ENCODE results near the gene CEP85L.

The CEP85L gene

DNA sequence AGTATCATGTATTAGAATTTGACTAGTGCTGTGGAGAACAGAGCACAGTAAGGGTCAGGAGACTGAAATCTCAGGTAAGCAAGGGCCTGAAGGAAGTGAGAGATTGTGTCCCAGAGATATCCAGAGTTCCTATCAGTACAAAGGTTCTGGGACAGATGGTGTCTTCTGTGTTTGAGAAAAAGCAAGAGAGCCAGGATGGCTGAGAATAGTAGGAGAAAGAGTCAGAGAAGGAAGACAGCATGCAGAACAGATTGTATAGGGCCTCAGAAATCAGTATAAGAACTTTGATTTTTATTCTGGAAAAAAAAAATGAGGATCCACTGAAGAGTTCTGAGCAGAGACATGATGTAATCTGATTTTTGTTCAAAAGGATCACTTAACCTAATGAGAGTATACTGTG lies 178.1 kb downstream of the CEP85L start:
- no peak overlapping the region for H3K18ac ChIP-seq (ENCODE audit: low read length)
- no peaks in the 10 kb centered on the region for H3K79me1 ChIP-seq (ENCODE audit: low read length)
- no peak for DNase-seq
- no peak overlapping the region for H2BK120ac ChIP-seq (ENCODE audit: insufficient read depth, low read length, poor library complexity)
- no peaks in the 10 kb centered on the region for H3K4me1 ChIP-seq (ENCODE audit: control insufficient read depth in 1 of 2, insufficient read depth in 2 of 2, low read length in 2 of 2)
- H3K9me3 ChIP-seq (ENCODE audit: insufficient read depth, low read depth, low read length) = no peaks in the 10 kb centered on the region
- H2AFZ ChIP-seq (ENCODE audit: insufficient read depth, low read length, poor library complexity) = no peak overlapping the region
- no peak overlapping the region for H3K4me2 ChIP-seq (ENCODE audit: low read length)
- no peak overlapping the region for H3K4me3 ChIP-seq (ENCODE audit: low read depth, low read length)
- no peaks in the 10 kb centered on the region for H3K79me2 ChIP-seq (ENCODE audit: control insufficient read depth, insufficient read depth, low read length, poor library complexity)
- no peak overlapping the region for H3K27ac ChIP-seq (ENCODE audit: low read depth, low read length)
- H3K23ac ChIP-seq (ENCODE audit: low read length) = no peak overlapping the region
- no peak overlapping the region for H3K9ac ChIP-seq (ENCODE audit: low read length)
- H2BK5ac ChIP-seq (ENCODE audit: low read depth, low read length, poor library complexity) = no peak overlapping the region
- H4K8ac ChIP-seq (ENCODE audit: low read depth, low read length) = no peak overlapping the region
- no peaks in the 10 kb centered on the region for H3K36me3 ChIP-seq (ENCODE audit: control insufficient read depth in 1 of 2, insufficient read depth in 2 of 2, low read length in 2 of 2)
- no peak overlapping the region for H2AK5ac ChIP-seq (ENCODE audit: low read length)
- H3K4ac ChIP-seq (ENCODE audit: low read depth, low read length) = no peak overlapping the region
- H3K14ac ChIP-seq (ENCODE audit: low read length) = no peak overlapping the region
- H2BK12ac ChIP-seq (ENCODE audit: low read length) = no peak overlapping the region
- H3K27me3 ChIP-seq (ENCODE audit: insufficient read depth, low read length) = no peaks in the 10 kb centered on the region
- H4K12ac ChIP-seq (ENCODE audit: low read depth, low read length) = no peak overlapping the region
- H4K91ac ChIP-seq (ENCODE audit: low read depth, low read length) = no peak overlapping the region

DNA sequence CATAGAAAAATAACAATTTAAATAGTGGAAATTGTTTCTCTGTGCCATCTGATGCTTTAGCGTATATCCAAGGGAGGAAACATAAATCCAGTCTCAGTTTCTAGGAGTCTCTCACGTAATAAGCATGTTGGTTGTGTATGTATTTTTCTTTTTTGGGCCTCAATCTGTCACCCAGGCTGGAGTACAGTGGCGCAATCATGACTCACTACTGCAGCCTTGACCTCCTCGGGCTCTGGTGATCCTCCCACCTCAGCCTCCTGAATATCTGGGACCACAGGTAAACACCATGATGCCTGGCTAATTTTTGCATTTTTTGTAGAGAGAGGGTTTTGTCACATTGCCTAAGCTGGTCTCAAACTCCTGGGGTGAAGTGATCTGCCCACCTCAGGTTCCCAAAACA lies 181.9 kb downstream of the CEP85L start:
- Histone ChIP-seq H2BK120ac (ENCODE audit: insufficient read depth, low read length, poor library complexity) (no peak overlapping the region), H3K4ac (ENCODE audit: low read depth, low read length) (no peak overlapping the region), H3K27me3 (ENCODE audit: insufficient read depth, low read length) (no peaks in the 10 kb centered on the region), H4K91ac (ENCODE audit: low read depth, low read length) (no peak overlapping the region), H3K23ac (ENCODE audit: low read length) (no peak overlapping the region), H3K4me1 (ENCODE audit: control insufficient read depth in 1 of 2, insufficient read depth in 2 of 2, low read length in 2 of 2) (no peaks in the 10 kb centered on the region), H2BK12ac (ENCODE audit: low read length) (no peak overlapping the region), H3K27ac (ENCODE audit: low read depth, low read length) (no peak overlapping the region), H3K79me2 (ENCODE audit: control insufficient read depth, insufficient read depth, low read length, poor library complexity) (no peaks in the 10 kb centered on the region), H3K14ac (ENCODE audit: low read length) (no peak overlapping the region), H3K9ac (ENCODE audit: low read length) (no peak overlapping the region), H4K12ac (ENCODE audit: low read depth, low read length) (no peak overlapping the region), H2AK5ac (ENCODE audit: low read length) (no peak overlapping the region), H3K79me1 (ENCODE audit: low read length) (no peaks in the 10 kb centered on the region), H3K9me3 (ENCODE audit: insufficient read depth, low read depth, low read length) (no peaks in the 10 kb centered on the region), H3K18ac (ENCODE audit: low read length) (no peak overlapping the region), H2AFZ (ENCODE audit: insufficient read depth, low read length, poor library complexity) (no peak overlapping the region), H4K8ac (ENCODE audit: low read depth, low read length) (no peak overlapping the region), H3K4me3 (ENCODE audit: low read depth, low read length) (no peak overlapping the region), H3K4me2 (ENCODE audit: low read length) (no peak overlapping the region), H3K36me3 (ENCODE audit: control insufficient read depth in 1 of 2, insufficient read depth in 2 of 2, low read length in 2 of 2) (peaks cover 0 to 2% of the 10 kb centered on the region in 2 experiments), H2BK5ac (ENCODE audit: low read depth, low read length, poor library complexity) (no peak overlapping the region)
- WGBS (ENCODE audit: extremely low coverage, insufficient coverage, insufficient read length) = no CpG with 5 or more reads among the region's 4 CpGs
- DNase-seq = no peak

DNA sequence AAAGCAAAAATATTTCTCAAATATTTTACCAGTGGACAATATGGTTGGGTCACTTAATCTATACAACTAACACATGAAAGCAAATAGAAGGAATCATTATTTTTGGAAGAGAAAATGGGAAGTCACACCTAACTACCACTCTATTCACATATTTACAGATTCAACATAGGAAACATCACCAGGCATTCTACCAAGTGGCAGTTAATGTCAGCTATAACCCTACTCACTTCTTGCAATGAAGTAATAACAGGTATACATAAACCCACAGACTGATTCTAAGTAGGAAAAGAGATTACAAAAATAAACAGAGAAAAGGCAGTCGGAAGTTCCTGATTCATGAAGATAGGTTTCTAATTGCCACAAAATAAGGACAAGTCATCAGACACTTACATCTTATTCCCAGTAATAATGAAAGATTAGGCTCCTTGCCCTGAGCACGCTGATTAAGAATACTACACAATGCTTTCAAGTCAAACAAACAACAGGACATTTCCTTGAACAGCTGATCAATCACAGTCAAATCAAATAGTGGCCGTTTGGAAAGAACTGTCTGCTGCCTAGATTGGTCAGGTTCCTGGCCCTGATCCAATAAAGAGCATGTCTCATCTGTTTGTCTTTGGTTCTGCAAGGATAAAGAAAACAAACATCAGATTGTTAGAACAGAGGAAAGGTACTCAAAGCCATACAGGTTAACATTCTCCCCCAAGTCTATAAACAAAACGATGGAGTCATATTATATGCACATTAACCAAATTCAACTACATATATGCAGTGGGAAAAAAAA lies 182.5 kb downstream of the CEP85L start:
- Histone ChIP-seq H3K36me3 (ENCODE audit: control insufficient read depth in 1 of 2, insufficient read depth in 2 of 2, low read length in 2 of 2) (peaks cover 0 to 2% of the 10 kb centered on the region in 2 experiments), H4K91ac (ENCODE audit: low read depth, low read length) (no peak overlapping the region), H3K14ac (ENCODE audit: low read length) (no peak overlapping the region), H4K12ac (ENCODE audit: low read depth, low read length) (no peak overlapping the region), H3K4me1 (ENCODE audit: control insufficient read depth in 1 of 2, insufficient read depth in 2 of 2, low read length in 2 of 2) (no peaks in the 10 kb centered on the region), H2AFZ (ENCODE audit: insufficient read depth, low read length, poor library complexity) (no peak overlapping the region), H3K9me3 (ENCODE audit: insufficient read depth, low read depth, low read length) (no peaks in the 10 kb centered on the region), H3K27ac (ENCODE audit: low read depth, low read length) (no peak overlapping the region), H4K8ac (ENCODE audit: low read depth, low read length) (no peak overlapping the region), H2AK5ac (ENCODE audit: low read length) (no peak overlapping the region), H3K79me2 (ENCODE audit: control insufficient read depth, insufficient read depth, low read length, poor library complexity) (no peaks in the 10 kb centered on the region), H2BK12ac (ENCODE audit: low read length) (no peak overlapping the region), H3K9ac (ENCODE audit: low read length) (no peak overlapping the region), H2BK120ac (ENCODE audit: insufficient read depth, low read length, poor library complexity) (no peak overlapping the region), H3K18ac (ENCODE audit: low read length) (no peak overlapping the region), H2BK5ac (ENCODE audit: low read depth, low read length, poor library complexity) (no peak overlapping the region), H3K79me1 (ENCODE audit: low read length) (no peaks in the 10 kb centered on the region), H3K4me2 (ENCODE audit: low read length) (no peak overlapping the region), H3K27me3 (ENCODE audit: insufficient read depth, low read length) (no peaks in the 10 kb centered on the region), H3K4ac (ENCODE audit: low read depth, low read length) (no peak overlapping the region), H3K4me3 (ENCODE audit: low read depth, low read length) (no peak overlapping the region), H3K23ac (ENCODE audit: low read length) (no peak overlapping the region)
- WGBS (ENCODE audit: extremely low coverage, insufficient coverage, insufficient read length) = no CpG with 5 or more reads among the region's 4 CpGs
- DNase-seq = no peak

DNA sequence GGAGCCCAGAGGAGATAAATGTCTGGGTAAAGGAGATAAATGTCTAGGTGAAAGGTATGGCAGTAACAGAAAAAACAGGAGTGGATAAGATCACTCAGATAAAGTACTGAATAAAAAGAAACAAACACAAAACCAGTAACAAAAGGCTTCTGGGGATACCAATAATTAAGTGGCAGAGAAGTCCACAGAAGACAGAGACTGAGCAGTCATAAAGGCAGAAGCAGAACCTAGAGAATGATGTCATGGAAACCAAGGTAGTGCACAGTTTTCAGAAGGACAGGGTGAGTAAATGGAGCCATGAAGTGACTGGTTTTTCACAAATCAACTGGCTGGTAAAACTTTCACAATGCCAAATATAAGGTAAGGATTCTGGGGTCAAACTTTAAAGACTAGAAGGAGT lies 184.2 kb downstream of the CEP85L start:
- Histone ChIP-seq H3K23ac (ENCODE audit: low read length) (no peak overlapping the region), H3K4me1 (ENCODE audit: control insufficient read depth in 1 of 2, insufficient read depth in 2 of 2, low read length in 2 of 2) (no peaks in the 10 kb centered on the region), H2AFZ (ENCODE audit: insufficient read depth, low read length, poor library complexity) (no peak overlapping the region), H2AK5ac (ENCODE audit: low read length) (no peak overlapping the region), H2BK120ac (ENCODE audit: insufficient read depth, low read length, poor library complexity) (no peak overlapping the region), H3K36me3 (ENCODE audit: control insufficient read depth in 1 of 2, insufficient read depth in 2 of 2, low read length in 2 of 2) (peaks cover 0 to 2% of the 10 kb centered on the region in 2 experiments), H3K79me2 (ENCODE audit: control insufficient read depth, insufficient read depth, low read length, poor library complexity) (no peaks in the 10 kb centered on the region), H4K91ac (ENCODE audit: low read depth, low read length) (no peak overlapping the region), H3K79me1 (ENCODE audit: low read length) (no peaks in the 10 kb centered on the region), H3K4ac (ENCODE audit: low read depth, low read length) (no peak overlapping the region), H3K18ac (ENCODE audit: low read length) (no peak overlapping the region), H4K12ac (ENCODE audit: low read depth, low read length) (no peak overlapping the region), H3K4me3 (ENCODE audit: low read depth, low read length) (no peak overlapping the region), H2BK5ac (ENCODE audit: low read depth, low read length, poor library complexity) (no peak overlapping the region), H3K14ac (ENCODE audit: low read length) (no peak overlapping the region), H3K27ac (ENCODE audit: low read depth, low read length) (no peak overlapping the region), H2BK12ac (ENCODE audit: low read length) (no peak overlapping the region), H3K4me2 (ENCODE audit: low read length) (no peak overlapping the region), H4K8ac (ENCODE audit: low read depth, low read length) (no peak overlapping the region), H3K27me3 (ENCODE audit: insufficient read depth, low read length) (no peaks in the 10 kb centered on the region), H3K9ac (ENCODE audit: low read length) (no peak overlapping the region), H3K9me3 (ENCODE audit: insufficient read depth, low read depth, low read length) (no peaks in the 10 kb centered on the region)
- DNase-seq = no peak
